Renal cortical epithelial cell (primary cell): ENCODE measurements around the gene RSL24D1. TPM values are rescaled to one million over a fixed set of nuclear protein-coding genes. Genes with fewer than 3 reads are reported as not detected.

Source experiments
- DNase-seq: peaks from one replicate; pipeline ENCODE4 v3.0.0-alpha.2; 2011; ENCODE audit warnings: low read depth
- total RNA-seq: library from RNA; depleted of rRNA; stranded (reverse); fragments of >200 nt; gene quantifications from 2 replicates; pipeline ENCODE4 v1.2.3, GENCODE V29; 2014

Gene RSL24D1
- 77.5 and 147 TPM in 2 replicates for total RNA-seq

DNA sequence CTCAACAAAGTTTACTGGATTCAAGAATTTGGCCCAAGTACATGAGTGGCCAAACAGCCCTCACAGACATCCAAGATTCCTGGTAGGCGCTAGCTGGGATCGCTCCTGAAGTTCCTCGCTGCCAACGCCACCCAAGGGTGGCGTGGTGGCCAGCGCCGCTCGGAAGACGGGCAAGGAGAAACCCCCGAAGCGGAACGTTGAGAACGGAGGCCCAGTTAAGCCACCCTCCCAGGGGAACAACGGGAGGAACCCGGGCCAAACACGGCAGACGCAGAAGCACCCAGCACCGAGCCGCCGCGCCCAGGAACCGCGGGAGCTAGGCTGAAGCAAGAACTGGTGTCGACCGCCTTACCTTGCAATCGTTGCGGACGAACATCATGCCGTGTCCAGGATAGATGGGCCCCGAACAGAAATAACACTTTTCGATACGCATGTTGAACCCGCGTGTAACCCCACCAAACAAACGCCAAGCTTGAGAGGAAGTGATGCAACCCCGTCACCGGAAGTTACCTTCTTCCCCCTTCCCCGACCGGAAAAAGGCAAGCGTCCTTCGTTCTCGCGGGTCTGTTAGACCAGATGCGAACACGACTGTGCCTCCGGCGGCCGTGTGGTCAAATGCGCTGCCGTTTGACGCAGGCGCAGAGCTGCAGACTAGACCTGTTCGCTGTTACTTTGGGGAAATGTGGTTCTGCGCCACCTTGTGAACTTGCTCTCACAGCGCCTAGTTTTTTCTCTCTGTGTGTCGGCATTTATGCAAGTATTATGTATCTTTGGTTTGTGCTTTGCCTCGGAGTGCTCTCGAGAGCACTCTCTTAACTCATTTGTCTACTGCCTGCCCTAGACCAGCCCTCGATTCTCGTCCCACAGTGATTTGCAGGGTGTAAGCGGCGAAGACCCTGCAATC, at the start of gene RSL24D1:
TSS of gene RSL24D1 (minus strand) at position 484 of the 904 bp plus-strand sequence. CDS start at position 433, 51 bp downstream.
- DNase-seq, result peak; percentile 98

DNA sequence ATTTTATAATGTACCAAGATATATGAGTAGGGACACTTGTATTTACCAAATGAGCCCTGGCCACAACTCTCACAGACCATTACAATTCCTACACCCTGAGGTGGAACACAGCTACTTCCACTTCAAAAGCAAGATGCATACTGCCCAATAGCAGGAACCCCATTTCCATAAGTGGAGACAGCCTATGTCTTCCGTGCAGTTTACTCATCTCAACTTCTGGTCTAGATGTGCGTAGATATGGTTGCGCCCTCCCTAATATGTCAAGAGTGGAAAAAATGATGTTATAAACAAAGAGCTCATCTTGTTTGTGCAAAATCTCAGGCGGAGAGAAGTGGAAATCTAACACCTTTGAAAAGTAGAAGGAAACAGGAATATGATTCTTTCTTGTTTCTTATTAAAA, 48.3 kb upstream of the RSL24D1 start:
- DNase-seq, result no peak

- no peak for DNase-seq
These were observed 45.1 kb upstream of the RSL24D1 start for GRCh38 chr15:55241891-55242290.

GRCh38 chr15:55241186-55241585, 44.4 kb upstream of the RSL24D1 start:
- no peak for DNase-seq

DNA sequence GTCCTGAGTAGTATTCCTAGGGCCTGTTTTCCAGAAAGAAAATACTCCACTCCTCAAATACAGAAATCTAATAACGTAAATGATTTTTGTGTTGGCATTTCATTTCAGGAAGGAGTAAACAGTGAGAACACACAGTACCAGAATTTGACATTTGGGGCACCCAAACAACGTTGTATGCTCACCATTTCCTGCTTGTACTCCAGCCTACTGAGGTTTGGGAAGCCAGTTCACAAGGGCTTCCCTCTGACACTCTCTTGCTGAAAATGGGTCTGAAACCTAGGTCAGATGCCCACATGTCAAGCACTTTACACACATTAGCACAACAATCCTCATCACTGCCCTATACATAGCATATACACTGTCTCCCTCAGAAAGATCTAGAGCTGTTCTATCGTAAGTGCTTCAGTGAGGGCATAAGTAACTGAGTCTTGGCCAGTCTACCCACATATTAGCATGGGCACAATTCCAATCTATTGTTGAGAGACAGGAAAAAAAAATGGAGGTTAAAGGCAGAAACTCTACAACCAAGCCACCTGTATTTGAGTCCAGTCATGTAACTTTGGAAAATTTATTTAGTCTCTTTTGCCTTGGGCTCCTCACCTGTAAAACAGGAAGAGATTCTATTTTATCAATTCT, 43.5 kb upstream of the RSL24D1 start:
- no peak for DNase-seq

- DNase-seq, result no peak
These were observed 42.8 kb upstream of the RSL24D1 start for GRCh38 chr15:55239440-55240124.

GRCh38 chr15:55238877-55239276, 42.1 kb upstream of the RSL24D1 start:
- no peak for DNase-seq

DNA sequence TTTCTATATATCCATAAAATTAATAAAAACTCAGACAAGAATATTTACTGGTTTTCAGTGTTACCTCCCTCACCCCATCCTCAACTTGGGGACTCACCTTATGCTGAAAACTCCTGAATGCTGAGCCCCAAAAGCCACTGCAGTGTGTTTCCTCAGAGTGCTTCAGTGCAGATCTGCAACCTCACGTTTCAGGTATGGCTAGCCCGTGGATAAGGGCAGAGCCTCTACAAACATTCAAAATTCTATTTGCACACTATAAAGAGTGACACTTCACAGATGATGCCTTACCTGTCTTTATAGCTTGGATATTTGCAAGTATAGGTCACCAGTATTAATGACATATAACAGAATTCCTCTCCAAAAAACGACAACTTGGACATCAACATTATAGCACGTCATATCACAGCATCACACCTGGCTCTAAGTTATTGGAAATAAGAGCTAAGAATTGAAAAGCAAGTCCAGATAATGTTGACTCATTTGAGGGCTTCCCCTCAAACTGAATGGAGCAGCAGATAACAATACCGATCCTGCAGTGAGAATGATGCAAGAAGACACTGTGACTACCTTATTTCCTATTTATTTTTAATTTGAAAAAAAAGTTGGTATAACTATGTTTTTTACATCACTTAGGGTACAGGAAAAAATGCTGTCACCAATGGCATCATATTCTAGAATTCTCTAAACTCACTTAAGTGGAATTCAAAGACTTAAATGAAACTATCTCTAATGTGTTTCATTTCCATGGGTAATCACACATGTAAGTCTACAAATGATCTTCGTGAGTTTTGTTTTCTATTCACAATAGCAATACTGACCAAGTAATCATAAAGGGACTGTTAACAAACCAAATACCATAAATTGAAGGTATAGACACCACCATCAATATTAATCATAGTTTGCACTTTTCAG, 40.7 kb upstream of the RSL24D1 start:
- no peak for DNase-seq

DNA sequence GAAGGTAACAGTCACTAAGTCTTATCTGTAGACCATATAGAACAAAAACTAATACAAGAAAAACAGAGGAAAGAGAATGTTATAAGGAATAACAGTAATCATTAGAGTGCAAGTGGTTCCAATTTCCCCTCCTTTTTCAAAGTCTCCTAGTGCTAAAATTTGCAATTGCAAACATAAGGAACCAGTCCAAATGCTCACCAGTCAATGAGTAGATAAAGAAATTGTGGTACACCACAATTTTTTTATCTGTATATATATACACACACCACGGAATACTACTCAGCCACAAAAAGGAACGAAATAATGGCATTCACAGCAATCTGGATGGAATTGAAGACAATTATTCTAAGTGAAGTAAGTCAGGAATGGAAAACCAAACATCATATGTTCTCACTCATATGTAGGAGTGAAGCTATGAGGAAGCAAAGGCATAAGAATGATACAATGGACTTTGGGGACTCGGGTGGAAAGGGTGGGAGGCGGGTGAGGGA, 38.9 kb upstream of the RSL24D1 start:
- no peak for DNase-seq

- no peak for DNase-seq
These were observed 38.0 kb upstream of the RSL24D1 start for GRCh38 chr15:55234800-55235104.

GRCh38 chr15:55234104-55234799, 37.5 kb upstream of the RSL24D1 start:
- no peak for DNase-seq

DNA sequence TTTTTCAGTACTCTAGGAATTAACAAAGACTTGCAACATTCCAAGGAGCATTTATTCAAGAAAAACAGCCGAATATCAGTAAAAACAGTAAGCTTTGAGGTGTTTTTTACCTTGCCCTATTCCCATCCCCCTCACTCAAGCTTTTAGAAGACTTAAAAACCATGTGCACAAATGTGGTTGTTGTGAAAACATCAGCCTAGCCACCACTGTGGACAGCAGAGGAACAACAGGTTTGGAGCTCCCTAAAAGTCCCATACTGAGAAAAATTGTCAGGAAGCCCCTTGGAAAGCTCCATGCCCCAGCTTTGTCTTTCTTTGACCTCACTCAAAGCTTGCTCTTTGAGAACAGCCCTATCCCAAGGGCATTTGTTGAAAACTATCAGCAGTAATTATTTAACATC, 34.7 kb upstream of the RSL24D1 start:
- DNase-seq, result no peak

DNA sequence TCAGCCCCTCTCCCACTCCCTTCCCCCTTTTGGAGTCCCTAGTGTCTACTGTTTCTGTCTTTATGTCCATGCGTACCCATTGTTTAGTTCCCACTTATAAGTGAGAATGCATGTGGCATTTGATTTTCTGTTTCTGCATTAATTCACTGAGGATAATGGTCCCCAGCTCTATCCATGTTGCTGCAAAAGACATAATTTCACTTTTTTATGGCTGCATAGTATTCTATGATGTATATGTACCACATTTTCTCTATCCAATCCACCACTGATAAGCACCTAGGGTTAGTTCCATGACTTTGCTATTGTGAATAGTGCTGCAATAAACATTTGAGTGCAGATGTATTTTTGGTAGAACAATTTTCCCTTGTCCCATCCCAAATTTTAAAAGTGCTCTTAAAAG, 34.2 kb upstream of the RSL24D1 start:
- DNase-seq, result no peak

GRCh38 chr15:55230051-55230670, 33.4 kb upstream of the RSL24D1 start:
- peak; percentile 55 for DNase-seq

DNA sequence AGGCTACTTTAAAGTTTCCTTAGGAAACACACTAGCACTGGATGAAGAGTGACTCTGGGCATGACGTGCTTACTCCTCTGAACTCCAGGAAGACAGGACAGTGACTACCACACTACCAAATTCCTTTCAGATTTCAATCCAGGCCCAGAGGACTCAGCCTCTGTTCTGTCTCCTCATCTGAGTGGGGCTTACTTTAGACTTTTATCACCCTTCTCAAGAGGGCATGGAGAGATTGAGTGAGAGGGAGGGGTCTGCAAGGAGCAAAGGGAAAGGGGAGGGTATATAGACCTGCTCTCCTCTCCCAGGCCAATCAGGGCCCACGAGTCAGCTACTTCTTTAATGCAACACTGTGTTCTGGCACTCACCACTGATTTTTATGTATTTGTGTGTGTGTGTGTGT, 29.4 kb upstream of the RSL24D1 start:
- no peak for DNase-seq

DNA sequence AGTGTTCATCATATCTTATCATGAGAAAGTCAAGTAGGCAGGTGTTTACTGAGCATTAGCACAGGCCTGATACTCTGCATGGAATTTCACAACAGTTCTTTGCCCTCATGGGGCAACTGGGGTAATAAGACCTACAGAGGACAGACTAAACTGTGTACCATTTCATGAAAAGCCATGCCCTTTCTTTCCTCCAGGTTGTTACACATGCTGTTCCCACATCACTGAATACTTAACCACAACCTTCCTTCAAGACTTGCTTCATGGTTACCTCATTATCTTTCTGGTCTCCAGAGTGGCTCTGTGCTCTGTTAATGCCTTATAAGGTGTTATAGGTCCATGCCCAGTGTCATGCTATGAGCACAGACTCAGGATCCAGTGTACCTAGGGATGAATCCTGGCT, 28.2 kb upstream of the RSL24D1 start:
- peak; percentile 96 for DNase-seq

- no peak for DNase-seq
These were observed 25.8 kb upstream of the RSL24D1 start for GRCh38 chr15:55222588-55222987.

DNA sequence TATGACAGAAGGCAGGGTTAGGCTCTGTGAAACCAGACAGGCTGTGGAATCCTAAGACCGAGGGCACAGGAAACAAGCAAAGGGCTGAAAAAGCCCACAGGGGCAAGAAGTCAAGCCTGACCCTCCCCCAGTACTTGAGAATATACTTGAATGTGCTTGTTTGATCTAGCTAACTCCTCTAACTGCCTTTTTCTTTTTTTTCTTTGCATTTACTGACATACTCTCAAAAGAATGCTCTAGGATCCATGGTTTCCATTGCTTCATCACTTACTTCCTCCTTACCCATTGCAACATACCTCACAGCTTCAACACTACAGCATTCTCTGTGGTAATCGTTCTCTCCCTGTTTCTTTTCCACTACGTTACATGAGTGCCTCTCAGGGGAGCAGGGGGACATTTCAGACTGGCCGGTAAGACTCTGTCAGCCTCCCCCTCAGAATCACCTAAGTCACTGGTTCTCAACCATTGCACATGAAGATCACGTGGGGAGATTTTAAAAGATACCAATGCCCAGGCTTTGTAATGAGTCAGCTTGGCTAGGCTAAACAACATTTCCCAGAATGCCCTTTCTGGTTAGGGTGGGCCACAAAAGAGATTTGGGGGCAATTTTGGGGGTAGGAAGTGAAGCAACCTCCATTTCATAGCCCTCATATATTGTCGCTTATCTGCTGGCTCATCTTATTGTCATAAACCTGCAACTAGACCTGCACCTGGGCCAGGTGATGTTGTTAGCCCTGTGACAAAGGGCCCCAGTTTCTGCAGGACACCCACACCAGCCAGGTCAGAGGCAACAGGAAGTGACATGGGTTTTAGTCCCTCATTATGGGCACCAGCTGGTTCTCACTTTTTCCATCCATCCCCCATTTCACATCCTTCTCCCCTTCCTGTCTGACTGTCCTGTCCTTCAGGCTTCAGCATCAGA, 24.6 kb upstream of the RSL24D1 start:
- DNase-seq, result peak; percentile 98

GRCh38 chr15:55220606-55221005, 23.9 kb upstream of the RSL24D1 start:
- no peak for DNase-seq
